Activated CD4-positive, alpha-beta T cell treated with anti-CD3 and anti-CD28 coated beads, Interleukin-2, amount 50 U/mL, for 24 hours (primary cell): ENCODE measurements around the gene CEP192.
"Not testable (repeated sequence)": the region's sequence is repeated elsewhere in the genome, so short reads cannot be mapped to it uniquely, and the experiment has no call there.

ENCODE experiments used
- DNase-seq, 2 donors: peaks; one replicate each; pipeline ENCODE4 v3.0.0-alpha.2; 2020; ENCODE audit warnings: low read depth in 1 of 2, low spot score in 1 of 2

The CEP192 gene

DNA sequence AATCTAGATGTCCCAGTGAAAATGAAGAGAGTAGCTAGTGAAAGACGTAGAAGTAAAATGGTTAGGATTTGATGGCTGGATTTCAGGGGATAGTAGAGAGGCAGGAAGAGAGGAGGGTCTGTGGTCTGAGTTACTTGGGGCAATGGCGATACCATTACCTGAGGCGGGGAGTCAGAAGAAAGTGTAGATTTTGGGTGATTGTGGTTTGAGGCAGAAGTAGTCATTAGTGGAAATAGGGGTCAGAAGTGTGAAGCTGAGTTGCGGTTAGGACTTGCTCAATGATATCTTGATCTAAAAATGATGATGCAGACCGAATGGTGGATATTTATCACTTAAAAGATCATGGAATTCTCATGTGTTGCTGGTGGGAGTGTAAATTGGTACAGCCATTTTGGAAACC is 41.0 kb downstream of the CEP192 start:
- DNase-seq = no peak

- no peak for DNase-seq
Measured at GRCh38 chr18:13035249-13035914, 44.2 kb downstream of the CEP192 start.

- DNase-seq = no peak
Measured at GRCh38 chr18:13036622-13037320, 45.6 kb downstream of the CEP192 start.

- DNase-seq = no peak
Measured at GRCh38 chr18:13039806-13040205, 48.6 kb downstream of the CEP192 start.

DNA sequence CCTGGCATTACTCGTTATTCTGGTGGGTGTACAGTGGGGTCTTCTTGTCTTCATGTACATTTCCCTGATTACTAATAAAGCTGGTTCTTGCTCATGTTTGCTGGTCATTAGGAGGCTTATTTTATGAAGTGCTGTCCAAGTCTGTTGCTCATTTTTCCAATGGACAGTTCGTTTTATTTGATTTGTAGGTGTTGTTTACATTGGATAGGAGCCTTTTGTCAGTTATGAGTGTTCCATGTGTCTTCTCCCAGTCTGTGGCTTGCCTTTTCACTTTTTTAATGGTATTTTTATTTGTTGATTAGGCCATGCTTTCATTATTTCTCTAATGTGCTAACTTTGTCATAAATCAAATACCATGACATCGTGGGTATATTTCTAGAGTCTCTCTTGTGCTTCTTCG is 51.9 kb downstream of the CEP192 start:
- no peak for DNase-seq

- no peak for DNase-seq
Measured at GRCh38 chr18:13048061-13048595, 57.0 kb downstream of the CEP192 start.

DNA sequence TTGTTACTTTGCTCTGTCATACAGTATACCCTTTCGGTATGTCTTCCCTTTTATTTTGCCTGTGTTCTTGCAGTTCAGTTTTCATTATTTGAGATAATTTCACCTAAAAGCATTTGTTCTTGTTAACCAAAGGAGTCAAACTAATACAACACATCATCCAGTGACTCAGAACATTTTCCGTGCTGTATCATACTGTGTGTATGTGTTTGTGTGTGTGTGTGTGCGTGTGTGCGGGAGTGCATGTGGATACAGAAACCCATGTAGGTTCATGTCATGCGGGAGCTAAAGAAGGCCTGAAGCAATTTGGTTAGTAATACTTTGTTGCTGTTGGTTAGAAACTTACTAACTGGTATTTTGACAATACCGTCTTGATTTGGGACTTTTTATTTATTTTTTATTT is 60.0 kb downstream of the CEP192 start:
- DNase-seq = peak in 1 of 2 donors; percentile 6

DNA sequence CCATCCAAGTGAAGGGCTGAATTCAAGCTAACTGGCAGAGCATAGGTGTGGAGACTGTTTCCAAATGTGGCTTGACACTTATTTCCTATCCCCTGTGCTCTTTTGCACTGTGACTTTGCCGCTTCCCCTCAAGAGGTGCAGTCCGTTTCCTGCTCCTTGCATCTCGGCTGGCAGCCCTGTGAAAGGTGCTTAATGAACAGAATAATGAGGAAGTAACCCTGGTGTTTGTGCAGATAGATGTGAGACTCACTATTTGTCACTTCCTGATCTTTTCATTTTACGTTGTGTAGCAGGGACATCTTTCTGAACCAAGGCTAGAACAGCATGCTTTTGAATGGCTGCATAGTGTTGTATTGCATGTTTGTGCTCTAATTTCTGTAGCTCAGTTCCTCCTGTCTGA is 60.8 kb downstream of the CEP192 start:
- DNase-seq = no peak

DNA sequence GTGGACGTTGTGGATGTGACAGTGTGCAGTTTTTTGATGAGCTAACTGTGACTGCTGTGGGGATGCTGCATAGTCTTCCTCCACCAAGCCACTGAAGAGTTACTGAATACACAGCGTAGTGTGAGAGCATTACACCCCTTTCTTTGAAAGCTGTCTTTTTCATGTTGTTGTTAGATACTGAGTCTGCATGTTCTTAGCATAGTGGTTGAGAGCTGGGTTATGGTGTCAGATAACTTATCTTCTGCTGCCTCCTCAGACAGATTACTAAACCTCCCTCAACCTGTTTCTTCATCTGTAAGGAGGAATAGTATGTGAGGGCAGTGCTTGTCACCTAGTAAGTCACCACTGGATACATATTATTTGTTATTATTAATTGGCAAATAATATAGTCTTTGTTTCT is 63.2 kb downstream of the CEP192 start:
- DNase-seq = no peak

DNA sequence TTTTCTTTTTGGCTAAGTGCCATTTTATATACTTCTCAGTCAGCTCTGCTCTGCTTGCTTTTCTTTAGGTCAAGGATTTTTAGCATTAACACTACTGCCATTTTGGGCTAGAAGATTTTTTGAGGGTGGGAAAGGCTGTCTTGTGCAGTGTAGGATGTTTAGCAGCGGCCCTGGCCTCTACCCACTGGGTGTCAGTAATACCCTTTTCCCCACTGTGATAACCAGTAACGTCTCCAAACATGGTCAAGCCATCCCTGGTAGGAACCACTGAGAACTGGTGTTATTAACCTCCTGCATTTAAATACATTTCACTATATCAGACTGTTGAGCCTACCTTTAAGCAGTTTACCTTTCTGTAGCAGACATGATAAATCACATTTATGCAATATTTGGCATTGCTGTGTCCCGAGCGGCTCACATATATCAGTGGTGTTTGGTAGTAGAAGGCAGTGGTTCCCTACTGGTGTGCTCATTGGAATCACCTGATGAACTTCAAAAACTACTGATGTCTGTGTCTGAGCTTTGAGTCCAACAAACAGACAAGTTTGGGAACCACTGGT is 70.5 kb downstream of the CEP192 start:
- no peak for DNase-seq

GRCh38 chr18:13067124-13067523 is 76.0 kb downstream of the CEP192 start:
- DNase-seq = peak in 1 of 2 donors; percentile 8

DNA sequence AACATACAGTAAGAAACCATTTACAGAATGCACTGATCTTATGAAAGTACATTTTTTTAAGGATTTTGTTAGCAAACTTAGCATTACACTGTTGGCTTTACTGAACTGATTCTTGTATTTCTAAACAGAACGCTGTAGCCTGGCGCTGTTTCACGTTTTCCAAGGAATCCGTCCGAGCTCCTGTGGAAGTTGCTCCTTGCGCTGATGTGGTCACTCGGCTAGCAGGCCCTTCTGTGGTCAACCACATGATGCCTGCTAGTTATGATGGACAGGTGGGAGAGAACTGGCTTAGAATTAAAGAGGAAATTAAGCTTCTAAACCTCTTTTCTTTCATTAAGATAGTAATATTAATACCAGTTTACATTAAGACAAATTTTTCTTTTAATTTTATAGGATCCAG is 76.8 kb downstream of the CEP192 start:
- DNase-seq = no peak

- DNase-seq = no peak
Measured at GRCh38 chr18:13070460-13070859, 79.3 kb downstream of the CEP192 start.

- no peak for DNase-seq
Measured at GRCh38 chr18:13076886-13077285, 85.7 kb downstream of the CEP192 start.

GRCh38 chr18:13077473-13077872 is 86.3 kb downstream of the CEP192 start:
- DNase-seq = no peak

DNA sequence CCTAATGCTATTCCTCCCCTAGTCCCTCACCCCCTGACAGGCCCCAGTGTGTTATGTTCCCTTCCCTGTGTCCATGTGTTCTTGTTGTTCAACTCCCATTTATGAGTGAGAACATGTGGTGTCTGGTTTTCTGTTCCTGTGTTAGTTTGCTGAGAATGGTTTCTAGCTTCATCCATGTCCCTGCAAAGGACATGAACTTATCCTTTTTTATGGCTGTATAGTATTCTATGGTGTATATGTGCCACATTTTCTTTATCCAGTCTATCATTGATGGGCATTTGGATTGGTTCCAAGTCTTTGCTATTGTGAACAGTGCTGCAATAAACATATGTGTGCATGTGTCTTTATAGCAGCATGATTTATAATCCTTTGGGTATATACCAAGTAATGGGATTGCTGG is 86.9 kb downstream of the CEP192 start:
- not testable (repeated sequence) for DNase-seq

DNA sequence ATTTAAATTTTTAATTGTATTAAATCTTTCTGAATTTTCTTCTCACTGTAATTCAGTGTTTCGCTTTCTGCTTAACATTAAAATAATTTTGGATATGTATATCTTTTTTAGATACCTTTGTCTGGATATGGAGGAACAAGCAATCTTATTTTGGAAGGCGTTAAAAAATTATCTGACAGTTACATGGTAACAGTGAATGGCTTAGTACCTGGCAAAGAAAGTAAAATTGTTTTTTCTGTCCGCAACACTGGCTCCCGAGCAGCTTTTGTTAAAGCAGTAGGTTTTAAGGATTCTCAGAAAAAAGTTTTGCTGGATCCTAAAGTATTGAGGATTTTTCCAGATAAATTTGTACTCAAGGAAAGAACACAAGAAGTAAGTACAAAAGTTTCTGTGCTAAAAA is 95.7 kb downstream of the CEP192 start:
- no peak for DNase-seq

GRCh38 chr18:13095466-13095865 is 104.3 kb downstream of the CEP192 start:
- no peak for DNase-seq

DNA sequence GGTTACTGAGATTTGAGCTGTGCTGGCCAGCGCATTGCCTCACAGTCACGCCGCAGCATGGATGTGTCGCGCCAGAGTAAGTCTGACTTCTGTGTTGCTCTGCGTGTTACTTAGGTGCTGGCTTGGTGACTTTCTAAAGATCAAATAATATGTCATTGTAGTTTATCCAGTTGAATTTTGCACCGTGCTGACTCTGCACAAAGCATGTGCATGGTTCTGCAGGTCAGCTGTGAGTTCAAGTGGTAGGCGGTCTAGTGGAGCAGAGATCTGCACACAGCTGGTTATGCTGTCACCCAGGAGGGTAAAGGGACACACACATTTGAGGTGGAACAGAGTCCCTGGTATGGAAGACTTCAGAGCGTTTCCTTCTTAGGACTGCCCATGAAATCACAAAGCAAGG is 105.1 kb downstream of the CEP192 start:
- no peak for DNase-seq

GRCh38 chr18:13096719-13097118 is 105.6 kb downstream of the CEP192 start:
- no peak for DNase-seq

GRCh38 chr18:13098104-13098503 is 106.9 kb downstream of the CEP192 start:
- not testable (repeated sequence) for DNase-seq

- no peak for DNase-seq
Measured at GRCh38 chr18:13099113-13099512, 108.0 kb downstream of the CEP192 start.
